ENCODE data around the gene PLAC8.

The PLAC8 gene

GRCh38 chr4:83152746-83153145 is 38.2 kb upstream of the PLAC8 start:
- H3K9me3 ChIP-seq (ENCODE audit: control insufficient read depth, insufficient read depth, low read depth, low read length) = no peaks in the 10 kb centered on the region
- TF ChIP-seq ZNF610 (tag by site-specific recombination; IDR thresholded peaks at IDR 0.05; ENCODE audit: borderline replicate concordance) (no peak), ZNF48 (tag by site-specific recombination; IDR thresholded peaks at IDR 0.05) (no peak), ZSCAN18 (tag by site-specific recombination; IDR thresholded peaks at IDR 0.05) (no peak), ZNF23 (tag by site-specific recombination; IDR thresholded peaks at IDR 0.05; ENCODE audit: borderline replicate concordance) (no peak), ZNF621 (tag by site-specific recombination; IDR thresholded peaks at IDR 0.05) (no peak), PRDM10 (tag by site-specific recombination; IDR thresholded peaks at IDR 0.05) (no peak), ZNF423 (tag by site-specific recombination; IDR thresholded peaks at IDR 0.05) (no peak), ZBTB7A (tag by site-specific recombination; IDR thresholded peaks at IDR 0.05; ENCODE audit: low read depth) (no peak), ZNF223 (tag by site-specific recombination; IDR thresholded peaks at IDR 0.05) (no peak), ZNF660 (tag by site-specific recombination; IDR thresholded peaks at IDR 0.05) (no peak)
- no peaks in the 10 kb centered on the region for H3K36me3 ChIP-seq (ENCODE audit: control insufficient read depth in 2 of 2, insufficient read depth in 1 of 2, low read length in 2 of 2)
- no peak overlapping the region for H3K27ac ChIP-seq (ENCODE audit: extremely low read depth, low read depth, low read length)
- H3K4me3 ChIP-seq (ENCODE audit: low read depth, low read length) = no peak overlapping the region
- no peaks in the 10 kb centered on the region for H3K4me1 ChIP-seq (ENCODE audit: control insufficient read depth, insufficient read depth, low read length)
- ChIA-PET POLR2A (no interaction called here), CTCF (no interaction called here)

GRCh38 chr4:83151651-83152050 is 37.1 kb upstream of the PLAC8 start:
- TF ChIP-seq ZNF398 (tag by site-specific recombination; IDR thresholded peaks at IDR 0.05) = no peak
- ChIA-PET CTCF (no interaction called here), POLR2A (no interaction called here)
- H3K27ac ChIP-seq (ENCODE audit: extremely low read depth, low read depth, low read length) = no peak overlapping the region
- H3K36me3 ChIP-seq (ENCODE audit: control insufficient read depth in 2 of 2, insufficient read depth in 1 of 2, low read length in 2 of 2) = no peaks in the 10 kb centered on the region
- no peak overlapping the region for H3K4me3 ChIP-seq (ENCODE audit: low read depth, low read length)
- H3K4me1 ChIP-seq (ENCODE audit: control insufficient read depth, insufficient read depth, low read length) = no peaks in the 10 kb centered on the region
- H3K9me3 ChIP-seq (ENCODE audit: control insufficient read depth, insufficient read depth, low read depth, low read length) = no peaks in the 10 kb centered on the region

- Histone ChIP-seq H3K36me3 (ENCODE audit: control insufficient read depth in 2 of 2, insufficient read depth in 1 of 2, low read length in 2 of 2) (no peaks in the 10 kb centered on the region), H3K9me3 (ENCODE audit: control insufficient read depth, insufficient read depth, low read depth, low read length) (no peaks in the 10 kb centered on the region), H3K27ac (ENCODE audit: extremely low read depth, low read depth, low read length) (no peak overlapping the region), H3K4me3 (ENCODE audit: low read depth, low read length) (no peak overlapping the region), H3K4me1 (ENCODE audit: control insufficient read depth, insufficient read depth, low read length) (no peaks in the 10 kb centered on the region)
- POLR2A ChIA-PET = no interaction called here
- CTCF ChIA-PET = interaction anchor here (0.5 to 0.6 kb wide), 2 partner anchors 10 to 188 kb away, joined by 3 to 6 read pairs; no protein-coding TSS in a partner anchor
- TF ChIP-seq ZNF184 (tag by site-specific recombination; IDR thresholded peaks at IDR 0.05) = no peak
- TF ChIP-seq ZNF510 (tag by site-specific recombination; IDR thresholded peaks at IDR 0.05; ENCODE audit: insufficient replicate concordance) = no peak
- TF ChIP-seq ZNF785 (tag by site-specific recombination; IDR thresholded peaks at IDR 0.05) = no peak
- no peak for TF ChIP-seq ZNF544 (tag by site-specific recombination; IDR thresholded peaks at IDR 0.05)
- no peak for TF ChIP-seq ZNF157 (tag by site-specific recombination; IDR thresholded peaks at IDR 0.05)
- no peak for TF ChIP-seq ZNF404 (tag by site-specific recombination; IDR thresholded peaks at IDR 0.05)
- TF ChIP-seq ZNF302 (tag by site-specific recombination; IDR thresholded peaks at IDR 0.05; ENCODE audit: low read depth) = no peak
- TF ChIP-seq ZNF354C (tag by site-specific recombination; IDR thresholded peaks at IDR 0.05; ENCODE audit: borderline replicate concordance, low read depth) = no peak
- no peak for TF ChIP-seq ZNF10 (tag by site-specific recombination; IDR thresholded peaks at IDR 0.05)
- no peak for TF ChIP-seq ZBTB48 (tag by site-specific recombination; IDR thresholded peaks at IDR 0.05)
- no peak for TF ChIP-seq ZSCAN16 (tag by site-specific recombination; IDR thresholded peaks at IDR 0.05)
- TF ChIP-seq ZNF221 (tag by site-specific recombination; IDR thresholded peaks at IDR 0.05; ENCODE audit: borderline replicate concordance) = no peak
- TF ChIP-seq ZNF394 (tag by site-specific recombination; IDR thresholded peaks at IDR 0.05; ENCODE audit: borderline replicate concordance) = no peak
- TF ChIP-seq ZBTB7A (tag by site-specific recombination; IDR thresholded peaks at IDR 0.05; ENCODE audit: low read depth) = no peak
- no peak for TF ChIP-seq MZF1 (tag by site-specific recombination; IDR thresholded peaks at IDR 0.05; ENCODE audit: borderline replicate concordance)
- no peak for TF ChIP-seq KLF7 (tag by site-specific recombination; IDR thresholded peaks at IDR 0.05; ENCODE audit: borderline replicate concordance)
Measured at GRCh38 chr4:83150653-83151330, 36.3 kb upstream of the PLAC8 start.

All from HEK293 (cell line).